ENCODE results near the gene F2RL2.

Gene F2RL2, protein sequence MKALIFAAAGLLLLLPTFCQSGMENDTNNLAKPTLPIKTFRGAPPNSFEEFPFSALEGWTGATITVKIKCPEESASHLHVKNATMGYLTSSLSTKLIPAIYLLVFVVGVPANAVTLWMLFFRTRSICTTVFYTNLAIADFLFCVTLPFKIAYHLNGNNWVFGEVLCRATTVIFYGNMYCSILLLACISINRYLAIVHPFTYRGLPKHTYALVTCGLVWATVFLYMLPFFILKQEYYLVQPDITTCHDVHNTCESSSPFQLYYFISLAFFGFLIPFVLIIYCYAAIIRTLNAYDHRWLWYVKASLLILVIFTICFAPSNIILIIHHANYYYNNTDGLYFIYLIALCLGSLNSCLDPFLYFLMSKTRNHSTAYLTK

DNA sequence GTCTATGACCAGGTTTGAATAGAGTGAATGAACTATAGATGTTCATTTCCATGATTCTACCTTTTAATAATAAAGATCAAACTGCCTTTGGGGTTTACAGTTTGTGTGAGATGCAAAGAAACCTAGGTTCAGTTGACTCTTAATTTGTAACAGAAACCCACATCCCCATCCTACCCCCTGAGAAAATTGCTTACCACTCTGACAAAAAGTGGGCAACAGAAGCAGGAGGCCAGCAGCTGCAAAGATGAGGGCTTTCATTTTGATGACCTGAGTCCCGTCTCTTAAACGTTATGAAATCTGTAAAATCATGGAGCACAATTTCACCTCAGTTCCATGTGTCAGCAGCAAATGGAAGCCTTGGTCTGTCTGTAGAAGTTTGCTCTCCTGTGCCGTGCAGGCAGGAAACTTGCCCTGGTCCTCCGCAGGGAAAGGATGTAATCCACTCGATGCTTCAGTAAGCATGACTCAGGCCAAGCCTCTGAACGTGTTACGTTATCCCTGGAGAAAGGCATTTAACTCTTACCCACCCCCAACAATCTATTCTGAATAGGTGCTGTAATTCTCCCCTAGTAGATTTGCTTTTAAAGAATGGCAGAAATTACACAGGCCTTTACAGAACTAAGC lies at the start of gene F2RL2:
F2RL2 (minus strand) TSS at position 431 of the 624 bp plus-strand sequence; CDS start at position 258, 173 bp downstream.
- no peak for DNase-seq

DNA sequence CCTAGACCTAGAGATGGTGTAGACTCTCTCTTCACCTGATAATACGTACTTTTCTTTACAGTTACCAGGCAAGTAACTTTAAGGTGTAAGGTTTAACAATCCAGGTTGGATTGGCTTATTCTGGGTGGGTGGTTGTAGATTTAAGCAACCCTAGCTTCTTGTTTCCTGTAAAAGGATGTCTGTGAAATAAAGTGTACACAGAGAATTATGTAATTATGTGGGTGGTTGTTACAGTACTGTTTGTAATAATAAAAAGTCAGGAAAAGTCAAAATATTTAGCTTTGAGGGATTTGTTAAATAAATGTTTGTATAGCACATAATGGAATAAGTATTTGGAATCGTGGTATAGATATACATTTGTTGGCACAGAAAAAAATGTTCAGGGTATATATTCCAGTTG lies 49.0 kb upstream of the F2RL2 start:
- no peak for DNase-seq

DNA sequence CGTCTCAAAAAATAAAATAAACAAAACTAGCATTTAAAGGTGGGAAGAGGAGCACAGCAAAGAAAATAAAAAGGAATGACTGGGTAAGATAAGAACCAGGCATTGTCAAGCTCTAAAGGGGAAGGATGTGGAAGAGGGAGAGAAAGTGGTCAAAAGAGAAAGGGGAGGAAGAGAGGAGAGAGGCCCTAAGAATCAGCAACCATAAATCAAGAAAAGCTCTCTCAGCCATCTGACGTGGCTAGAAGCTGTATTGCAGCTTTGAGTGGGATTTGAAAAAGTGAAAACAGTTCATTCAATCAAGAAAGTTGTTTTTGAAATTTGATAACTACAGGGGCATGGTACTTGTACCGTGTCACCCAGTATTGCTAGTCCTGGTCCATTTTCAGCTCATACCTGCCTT lies 47.3 kb upstream of the F2RL2 start:
- DNase-seq = no peak

DNA sequence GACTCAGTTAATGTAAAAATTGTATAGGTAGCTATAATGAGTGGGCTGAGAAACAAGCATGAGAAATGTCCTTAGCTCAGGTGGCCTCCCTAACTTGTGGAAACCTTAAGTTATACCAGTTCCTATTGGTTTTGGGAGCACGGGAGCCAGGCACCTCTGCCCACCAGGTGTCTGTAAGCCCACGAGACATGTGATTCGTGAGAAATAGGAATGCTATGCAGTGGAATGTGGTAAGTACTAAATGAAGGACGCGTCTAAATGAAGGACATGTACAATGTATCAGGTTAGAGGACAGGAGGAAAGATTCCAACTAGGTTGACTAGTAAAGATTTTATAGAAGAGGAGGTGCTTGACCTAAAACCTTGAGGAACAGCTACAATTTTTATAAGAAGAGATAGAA lies 46.0 kb upstream of the F2RL2 start:
- DNase-seq = no peak

DNA sequence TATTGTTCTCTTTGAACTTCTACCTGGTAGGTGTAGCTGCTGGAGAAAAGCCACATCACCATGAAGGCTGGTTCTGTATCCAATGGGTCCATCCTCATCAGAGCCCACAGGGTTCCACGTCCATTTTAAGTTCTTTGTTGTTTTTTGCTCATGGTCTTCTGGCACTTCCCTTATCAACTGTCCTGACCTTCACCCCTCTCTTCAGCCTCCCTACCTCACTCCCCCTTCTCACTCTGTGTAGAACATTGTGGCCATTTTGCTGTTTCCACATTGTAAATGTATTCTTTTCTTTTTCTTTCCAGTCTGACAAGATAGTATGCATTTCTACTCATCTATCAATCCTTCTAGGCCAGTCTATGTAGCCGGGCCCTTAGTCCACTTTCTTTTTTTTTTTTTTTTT lies 44.3 kb upstream of the F2RL2 start:
- DNase-seq = no peak

DNA sequence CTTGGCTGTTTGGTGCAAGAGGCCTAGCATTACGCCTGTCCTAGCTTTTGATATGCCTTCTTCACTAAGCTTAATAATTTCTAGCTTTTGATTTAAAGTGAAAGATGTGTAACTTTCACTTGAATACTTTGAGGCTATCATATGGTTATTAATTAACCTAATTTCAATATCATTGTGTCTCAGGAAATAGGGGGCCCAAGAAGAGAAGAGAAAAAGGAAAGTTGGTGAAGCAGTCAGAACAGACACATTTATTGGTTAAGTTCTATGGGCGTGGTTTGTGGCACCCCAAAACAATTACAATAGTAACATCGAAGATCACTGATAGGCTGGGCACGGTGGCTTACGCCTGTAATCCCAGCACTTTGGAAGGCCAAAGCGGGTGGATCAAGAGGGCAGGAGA lies 40.9 kb upstream of the F2RL2 start:
- DNase-seq = no peak

DNA sequence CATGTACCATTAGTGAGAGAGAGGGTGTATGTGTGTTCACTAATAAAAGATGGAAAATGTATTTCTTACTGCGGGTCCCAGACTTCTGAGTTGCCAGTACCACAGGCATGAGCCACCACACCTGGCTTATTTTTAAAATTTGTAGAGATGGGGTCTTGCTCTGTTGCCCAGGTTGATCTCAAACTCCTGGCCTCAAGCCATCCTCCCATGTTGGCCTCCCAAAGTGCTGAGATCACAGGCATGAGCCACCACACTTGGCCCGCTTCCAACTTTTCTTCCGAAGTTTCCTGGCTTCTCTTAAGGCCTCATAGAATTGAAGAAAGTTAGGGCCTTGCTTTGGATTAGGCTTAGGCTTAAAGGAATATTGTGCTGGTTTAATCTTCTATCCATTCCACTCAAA lies 40.4 kb upstream of the F2RL2 start:
- DNase-seq = no peak

DNA sequence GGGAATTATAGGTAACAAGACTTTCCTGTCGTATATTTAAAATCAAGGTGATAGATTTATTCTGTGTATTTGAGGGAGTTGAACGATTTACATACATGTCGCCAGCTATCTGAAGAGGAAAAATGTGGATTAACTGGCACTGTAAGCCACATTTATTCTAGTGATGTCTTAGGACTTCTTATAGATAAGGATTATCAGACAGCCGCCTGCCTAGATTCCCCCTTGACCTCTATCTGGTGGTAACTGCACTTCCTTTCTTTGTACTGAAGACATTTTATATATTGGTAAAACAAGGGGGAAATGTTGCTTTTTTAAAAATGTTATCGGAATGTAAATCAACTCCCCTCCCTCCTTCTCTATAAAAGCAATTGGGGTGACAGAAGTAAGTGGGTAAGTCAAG lies 39.3 kb upstream of the F2RL2 start:
- DNase-seq = no peak

DNA sequence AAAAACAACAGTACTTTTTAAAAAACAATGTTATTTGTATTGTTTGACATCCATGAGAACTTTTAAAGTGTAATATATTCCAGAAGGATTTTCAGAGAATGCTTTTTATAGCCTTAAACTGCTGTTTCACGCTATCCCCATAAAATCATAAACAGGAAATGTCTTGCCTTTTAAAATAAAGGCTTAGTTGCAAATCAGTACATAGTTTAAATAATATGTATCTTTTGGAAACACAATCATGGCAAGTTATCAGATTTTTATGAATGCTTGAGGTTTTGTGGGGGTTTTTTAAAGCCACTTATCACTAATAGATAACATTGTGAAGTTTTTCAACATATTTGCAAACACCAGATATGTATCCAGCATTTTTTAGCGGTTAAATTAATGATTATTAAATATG lies 37.2 kb upstream of the F2RL2 start:
- no peak for DNase-seq

DNA sequence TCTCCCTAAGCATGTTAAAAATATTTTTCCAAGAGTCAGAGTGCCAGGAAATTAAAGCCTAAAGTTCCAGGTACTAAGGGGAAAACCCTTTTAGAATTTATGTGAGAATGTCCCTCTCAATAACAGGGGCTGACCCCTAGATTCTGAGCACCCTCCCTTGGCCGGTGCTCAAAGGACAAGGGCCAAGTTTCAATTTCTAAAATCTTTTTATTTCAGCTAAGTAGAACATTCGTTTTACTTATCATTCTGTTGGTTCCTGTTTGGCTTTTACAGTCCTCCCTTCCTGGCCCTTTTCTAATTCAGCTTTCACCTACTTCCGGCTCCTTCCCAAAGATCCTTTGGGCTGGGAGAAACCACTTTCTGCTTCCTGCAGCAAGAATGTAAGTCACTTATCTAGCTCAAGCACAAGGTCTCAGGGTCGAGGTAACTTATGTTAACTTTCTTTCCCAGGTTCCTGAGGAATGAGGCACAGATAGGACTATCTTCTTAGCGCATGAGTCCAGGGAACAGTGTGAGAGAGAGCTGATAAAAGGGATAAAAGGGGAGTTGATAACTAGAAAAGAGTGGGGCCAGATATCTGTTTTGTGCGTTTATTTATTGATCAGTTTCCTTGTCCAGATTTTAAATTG lies 34.6 kb upstream of the F2RL2 start:
- DNase-seq = no peak

DNA sequence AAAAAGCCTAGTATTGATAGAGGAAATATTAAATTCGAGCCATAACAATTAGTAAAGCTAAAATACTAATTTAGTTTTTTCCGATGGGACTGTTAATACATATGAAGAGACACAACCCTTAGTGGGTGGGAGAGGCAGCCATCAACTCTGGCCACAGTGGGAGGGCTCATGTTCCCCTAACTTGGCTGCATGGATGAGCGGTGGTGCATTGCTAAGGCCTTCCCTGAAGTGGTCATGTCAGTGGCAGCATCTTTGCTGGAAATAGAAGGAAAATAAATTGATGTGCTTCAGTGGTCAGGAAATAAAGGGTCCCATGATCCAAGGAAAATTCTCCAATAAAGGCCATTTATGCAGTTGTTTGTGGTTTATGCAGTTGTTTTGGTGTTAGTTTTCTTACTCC lies 33.9 kb upstream of the F2RL2 start:
- no peak for DNase-seq

DNA sequence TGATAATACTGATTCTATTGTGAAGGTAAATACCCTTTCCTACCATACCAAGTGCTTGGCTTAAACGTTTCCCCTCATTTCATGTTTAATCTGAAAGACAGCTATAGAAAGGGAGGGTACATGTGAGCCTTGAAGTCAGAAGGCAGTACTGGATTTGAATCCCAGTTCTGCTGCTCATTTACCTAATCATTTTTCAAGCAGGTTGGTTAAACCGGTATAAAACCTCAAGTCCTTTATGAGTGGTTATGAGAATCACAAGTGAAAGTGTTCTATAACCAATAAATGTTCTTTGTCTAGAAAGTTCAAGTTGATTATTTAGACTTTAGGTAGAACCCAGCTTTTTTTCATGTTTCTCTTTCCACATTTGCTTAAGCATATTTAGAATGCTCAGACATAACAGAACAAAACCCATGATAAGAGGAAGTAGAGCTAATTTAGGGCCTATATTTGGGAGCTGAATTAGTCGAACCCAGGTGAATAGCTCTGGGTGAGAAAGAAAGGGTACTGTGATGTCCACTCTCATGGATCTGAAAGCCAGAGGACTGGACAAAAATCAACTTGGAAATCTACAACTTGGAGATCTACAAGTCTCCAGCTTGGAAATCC lies 29.7 kb upstream of the F2RL2 start:
- DNase-seq = no peak

DNA sequence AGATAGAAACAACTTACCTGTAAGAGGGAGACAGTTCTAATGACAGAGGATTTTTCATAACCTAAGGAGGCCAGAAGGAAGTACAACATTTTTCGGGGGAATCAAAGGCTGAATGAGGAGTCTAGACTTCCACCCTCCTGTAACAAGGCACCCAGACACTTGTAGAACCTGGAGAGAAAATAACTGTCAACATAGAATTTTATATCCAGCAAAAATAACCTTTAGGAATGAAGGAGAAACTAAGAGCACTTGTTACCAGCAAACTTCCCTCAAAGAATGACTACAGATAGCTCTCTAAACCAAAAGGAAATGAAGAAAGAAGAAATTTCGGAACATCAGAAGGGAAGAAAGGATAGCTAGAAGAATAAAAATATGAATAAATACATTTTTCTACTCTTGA lies 25.9 kb upstream of the F2RL2 start:
- DNase-seq = no peak

DNA sequence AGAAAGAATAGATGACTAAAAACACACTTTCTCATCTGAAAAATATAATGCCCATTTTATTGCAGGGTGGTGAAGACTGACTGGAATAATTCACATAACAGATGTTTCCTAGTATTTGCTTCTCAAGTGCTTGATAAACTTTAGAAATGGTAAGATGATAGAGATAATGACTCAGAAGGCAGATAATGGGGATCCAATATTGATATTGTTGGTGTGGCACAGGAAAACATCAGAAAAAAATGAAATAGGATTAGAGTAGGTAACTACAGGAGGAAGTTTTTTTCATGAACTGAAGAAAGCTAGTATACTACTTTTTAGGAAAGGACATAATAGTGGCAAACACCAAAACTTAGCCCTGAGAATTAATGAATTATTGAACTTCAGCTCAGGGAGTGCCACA lies 20.2 kb upstream of the F2RL2 start:
- no peak for DNase-seq

DNA sequence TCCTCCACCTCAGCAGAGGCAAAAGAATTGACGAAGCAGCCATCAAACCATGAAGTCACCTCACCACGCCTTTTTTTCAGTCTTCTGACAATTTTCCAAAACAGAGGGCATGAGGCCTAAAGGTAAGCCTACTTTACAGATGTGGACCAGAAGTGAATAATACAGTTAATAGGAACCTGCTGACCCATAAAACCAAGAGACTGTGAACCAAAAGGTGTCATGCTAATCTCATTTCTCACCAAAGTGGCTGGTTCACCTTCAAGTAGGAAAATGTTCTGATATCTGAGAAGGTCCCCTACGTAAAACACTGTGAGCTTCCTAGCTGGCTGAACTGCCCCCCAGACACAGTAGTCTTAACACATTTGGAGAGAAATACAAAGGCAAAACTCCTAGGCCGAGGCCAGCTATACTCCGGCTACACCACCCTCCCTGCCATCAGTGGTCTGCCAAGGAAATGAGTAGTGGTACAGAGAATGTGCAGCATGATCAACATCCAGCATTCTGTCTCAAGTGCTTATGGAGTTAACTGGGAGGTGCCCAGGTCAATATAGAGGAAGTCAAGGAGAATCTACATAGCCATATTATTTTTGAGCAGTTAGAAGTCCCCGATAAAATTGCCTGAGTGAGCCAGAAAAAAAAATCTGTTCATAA lies 19.3 kb upstream of the F2RL2 start:
- no peak for DNase-seq

DNA sequence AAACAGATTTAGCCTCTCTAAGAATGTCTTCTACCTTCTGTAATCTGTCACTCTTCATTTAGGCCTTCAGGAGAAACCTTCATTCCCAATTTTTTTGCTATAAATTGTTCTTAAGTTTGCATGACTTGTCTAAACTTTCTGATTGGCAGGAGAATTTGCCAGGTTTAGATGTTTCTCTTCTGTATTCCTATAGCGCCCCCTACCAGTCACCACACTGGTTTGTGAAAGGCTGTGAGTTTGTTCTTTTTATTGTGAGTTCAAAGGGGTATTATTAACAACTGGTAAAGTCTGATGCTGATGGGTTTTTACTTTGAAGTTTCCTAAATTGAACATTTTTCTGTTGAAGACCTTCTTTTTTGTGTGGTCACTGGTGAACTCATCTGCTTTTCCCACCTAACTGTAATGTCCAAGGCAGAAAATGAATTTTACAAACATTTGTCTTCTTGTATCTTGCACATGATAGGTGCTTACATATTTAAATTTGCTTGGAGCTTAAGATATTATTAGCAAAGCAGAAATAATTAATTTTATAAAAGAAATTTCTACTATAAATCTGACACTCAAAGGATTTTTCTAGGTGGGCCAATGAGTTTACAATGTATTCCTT lies 18.4 kb upstream of the F2RL2 start:
- peak; percentile 72 for DNase-seq

DNA sequence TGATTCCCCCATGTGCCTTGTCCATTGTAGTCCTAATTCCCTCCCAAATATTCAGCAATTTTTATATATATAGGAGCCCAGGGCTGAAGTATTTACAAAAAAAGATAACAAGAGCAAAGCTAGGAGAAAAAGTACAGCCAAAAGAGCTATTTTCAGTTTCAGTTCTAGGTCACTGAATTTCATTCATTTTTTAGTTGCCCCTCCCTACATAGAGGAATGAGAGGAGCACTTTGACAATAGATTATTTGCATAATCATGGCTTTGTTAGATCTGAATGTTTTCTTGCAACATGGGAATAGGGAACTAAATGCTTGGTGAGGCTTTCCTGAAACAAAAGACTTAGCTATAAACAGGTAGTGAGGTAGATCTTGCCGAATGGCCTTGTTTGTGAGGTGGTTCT lies 15.3 kb upstream of the F2RL2 start:
- no peak for DNase-seq

DNA sequence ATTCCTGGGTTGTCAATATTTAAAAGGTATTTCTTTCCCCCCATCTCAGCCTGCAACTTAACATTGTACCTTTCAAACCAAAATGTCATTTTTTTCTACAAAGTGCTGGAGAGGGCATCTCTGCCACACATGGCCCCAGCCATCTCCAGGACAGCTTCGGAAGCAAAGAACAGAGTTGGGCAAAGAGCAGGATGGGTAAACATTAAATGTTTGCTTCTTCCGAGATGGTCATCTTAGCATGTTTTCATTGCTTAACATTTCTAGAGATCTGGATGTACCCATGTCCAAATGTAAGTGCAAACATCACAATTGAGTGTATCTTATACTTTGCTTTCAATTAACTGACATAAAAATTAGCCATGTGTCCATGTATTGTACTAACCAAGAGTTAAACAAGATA lies 14.3 kb upstream of the F2RL2 start:
- DNase-seq = no peak

DNA sequence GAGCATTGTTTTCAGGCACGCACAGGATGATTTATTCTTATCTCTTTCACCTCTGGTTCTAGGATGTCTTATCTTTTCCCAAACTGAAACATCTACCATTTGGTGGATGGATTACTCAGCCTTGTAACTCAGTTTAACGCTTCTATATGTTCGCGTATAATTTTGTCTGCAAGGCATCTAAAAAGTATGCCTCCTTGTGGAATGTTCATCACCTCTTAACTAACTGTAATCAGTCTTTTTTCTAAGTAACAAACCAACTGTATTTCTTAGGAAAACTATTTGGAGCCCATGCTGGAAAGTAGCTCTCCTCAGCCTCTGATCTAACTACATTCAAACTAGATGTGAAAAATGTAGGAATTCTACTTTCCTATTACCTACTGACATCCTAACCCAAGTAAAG lies 11.5 kb upstream of the F2RL2 start:
- DNase-seq = no peak

DNA sequence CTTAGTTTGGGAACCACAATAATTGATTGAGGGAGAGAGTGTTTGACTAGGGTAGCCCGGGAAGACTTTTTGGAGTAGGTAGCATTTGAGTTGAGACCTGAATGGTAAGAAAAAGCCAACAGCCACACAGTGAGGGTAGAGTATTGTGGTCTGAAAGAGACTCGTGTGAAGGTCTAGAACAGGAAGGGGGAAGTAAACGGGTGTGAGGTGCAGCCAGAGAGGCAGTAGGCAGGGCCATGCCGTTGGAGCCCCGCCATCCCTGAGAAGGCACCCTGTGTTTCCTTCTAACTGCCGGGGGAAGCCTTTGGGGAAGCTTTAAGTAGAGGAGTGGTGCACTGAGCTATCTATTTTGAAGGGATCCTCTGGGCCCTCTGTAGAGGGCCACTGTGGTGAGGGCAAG lies 3.5 kb upstream of the F2RL2 start:
- DNase-seq = no peak

DNA sequence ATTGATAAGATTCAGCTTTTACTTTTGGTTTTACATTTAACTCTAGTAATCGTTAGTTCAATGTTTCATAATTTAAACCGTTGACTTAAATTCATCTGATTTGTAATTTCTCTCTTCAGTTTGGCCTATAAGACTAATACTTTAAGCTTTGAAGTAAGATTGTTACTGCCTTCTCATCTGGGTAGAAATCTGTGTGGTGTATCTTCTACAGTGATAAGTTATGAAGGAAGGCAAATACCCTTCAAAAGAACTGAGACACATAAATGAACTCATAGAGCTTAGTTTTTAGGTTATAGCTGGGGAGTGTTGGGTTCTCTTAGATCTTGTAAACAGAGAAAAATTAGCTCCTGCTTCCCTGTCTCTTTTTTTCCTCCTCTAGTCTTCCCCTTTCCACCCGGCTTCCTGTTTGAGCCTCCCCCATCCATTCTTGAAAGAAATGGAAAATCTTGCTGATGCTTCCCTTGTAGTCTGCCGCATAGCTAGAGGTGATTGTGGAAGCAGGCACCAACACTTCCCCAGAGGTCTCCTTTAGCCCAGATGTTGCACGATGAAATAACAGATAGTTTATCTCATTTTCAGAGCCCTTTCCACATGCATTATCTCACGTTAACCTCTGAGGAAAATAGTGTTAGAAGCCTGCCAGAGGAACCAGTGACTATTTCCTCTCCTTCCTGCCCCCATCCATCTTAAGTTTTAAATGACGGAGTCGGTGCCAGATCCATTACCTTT lies 2.0 kb upstream of the F2RL2 start:
- DNase-seq = no peak

DNA sequence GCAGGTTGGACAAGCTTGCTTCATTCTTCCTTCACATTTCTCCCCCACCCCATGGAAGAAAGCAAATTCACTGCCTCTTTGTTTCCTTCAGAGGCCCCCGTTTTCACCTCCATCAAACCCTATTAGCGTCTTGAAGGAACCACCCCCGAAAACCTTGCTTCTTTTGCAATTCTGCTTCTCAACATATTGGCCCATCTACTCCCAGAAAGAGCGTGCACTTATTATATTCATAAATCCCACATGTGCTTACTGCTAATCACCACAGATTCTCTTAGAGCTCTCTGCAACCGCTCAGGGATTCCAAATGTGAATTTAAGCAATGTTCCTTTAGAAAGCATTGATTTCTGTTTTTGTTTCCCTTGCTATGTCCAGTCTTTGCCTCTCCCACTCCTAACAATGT lies 1.1 kb downstream of the F2RL2 start:
- DNase-seq = no peak

Data from CD4-positive, alpha-beta T cell treated with Interleukin-6 for 4 hours (primary cell).